GM18508 (cell line): ENCODE data around the gene SLC37A3.
"Not testable (repeated sequence)": the region's sequence is repeated elsewhere in the genome, so short reads cannot be mapped to it uniquely, and the experiment has no call there.

Experiments
- ATAC-seq: cut with Tn5 transposase; IDR thresholded peaks from one replicate; pipeline ENCODE4 v1.9.1; 2021; ENCODE audit warnings: moderate number of reproducible peaks; ENCODE audit not compliant: insufficient read depth, unreplicated experiment

Gene SLC37A3, protein sequence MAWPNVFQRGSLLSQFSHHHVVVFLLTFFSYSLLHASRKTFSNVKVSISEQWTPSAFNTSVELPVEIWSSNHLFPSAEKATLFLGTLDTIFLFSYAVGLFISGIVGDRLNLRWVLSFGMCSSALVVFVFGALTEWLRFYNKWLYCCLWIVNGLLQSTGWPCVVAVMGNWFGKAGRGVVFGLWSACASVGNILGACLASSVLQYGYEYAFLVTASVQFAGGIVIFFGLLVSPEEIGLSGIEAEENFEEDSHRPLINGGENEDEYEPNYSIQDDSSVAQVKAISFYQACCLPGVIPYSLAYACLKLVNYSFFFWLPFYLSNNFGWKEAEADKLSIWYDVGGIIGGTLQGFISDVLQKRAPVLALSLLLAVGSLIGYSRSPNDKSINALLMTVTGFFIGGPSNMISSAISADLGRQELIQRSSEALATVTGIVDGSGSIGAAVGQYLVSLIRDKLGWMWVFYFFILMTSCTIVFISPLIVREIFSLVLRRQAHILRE

DNA sequence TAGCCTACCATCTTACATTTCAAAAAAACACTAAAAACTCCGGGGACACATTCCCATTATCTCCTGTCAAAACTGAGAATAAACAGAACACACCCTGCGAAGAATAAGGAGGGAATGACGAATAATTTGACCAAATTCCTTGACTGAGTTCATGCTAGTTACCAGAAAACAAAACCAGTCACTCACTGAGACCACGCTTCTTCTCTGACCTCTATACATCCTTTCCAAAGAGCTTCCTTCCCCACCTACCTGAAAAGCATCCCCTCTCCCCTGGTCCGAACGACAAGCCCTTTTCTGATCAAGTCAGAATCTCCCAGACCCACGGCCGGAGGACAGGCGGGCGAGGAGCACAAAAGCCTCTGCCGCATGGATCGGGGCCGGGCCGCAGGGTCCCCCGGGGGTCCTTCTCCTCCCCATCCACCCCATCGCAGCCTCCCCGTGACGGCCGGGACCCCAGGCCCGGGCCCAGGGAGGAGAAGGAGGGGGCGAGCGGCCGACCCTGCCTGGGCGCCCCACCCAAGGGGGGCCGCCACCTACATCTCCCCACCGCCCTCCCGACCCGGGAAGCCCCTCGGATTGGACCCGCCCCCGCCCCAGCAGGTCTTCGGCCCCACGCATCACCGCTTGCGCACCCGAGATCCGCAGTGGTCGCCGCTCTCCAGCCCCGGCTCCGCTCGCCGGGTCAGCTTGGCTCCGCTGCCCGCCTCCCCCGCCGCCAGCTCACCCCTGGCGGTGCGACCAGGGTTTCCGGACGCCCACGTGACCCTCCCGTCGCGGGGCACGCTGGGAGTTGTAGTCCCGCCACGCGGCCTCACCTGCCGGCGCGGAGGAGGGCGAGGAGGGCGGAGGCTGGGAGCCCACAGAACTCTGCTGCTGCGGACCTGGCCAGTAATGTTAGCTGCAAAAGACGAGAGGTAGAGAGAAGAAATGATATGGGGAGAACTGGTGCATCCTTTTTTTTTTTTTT lies at the start of gene SLC37A3:
Gene SLC37A3, minus strand, starts transcription at position 747 of the 967 bp plus-strand sequence. CDS start 16,004 bp downstream, outside the sequence.
- ATAC-seq: no peak

DNA sequence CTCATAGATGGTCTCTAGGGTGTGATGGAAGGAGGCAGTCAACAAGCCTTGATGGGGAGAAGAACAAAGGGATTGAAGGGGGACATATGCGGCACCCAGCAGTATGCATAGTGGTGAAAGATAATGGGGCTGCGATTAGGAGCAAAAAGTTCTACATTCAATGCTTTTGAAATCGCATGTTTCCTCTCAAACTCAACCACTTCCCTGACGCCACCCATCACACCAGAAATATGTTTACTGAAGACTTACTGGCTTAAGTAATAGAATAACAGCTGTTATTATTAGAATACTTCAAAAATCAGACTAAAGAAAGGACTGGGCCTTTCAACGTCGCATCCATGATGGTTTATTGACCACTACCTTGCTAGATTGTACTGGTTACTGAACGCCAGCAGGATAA lies 49.5 kb upstream of the SLC37A3 start:
- no peak for ATAC-seq

DNA sequence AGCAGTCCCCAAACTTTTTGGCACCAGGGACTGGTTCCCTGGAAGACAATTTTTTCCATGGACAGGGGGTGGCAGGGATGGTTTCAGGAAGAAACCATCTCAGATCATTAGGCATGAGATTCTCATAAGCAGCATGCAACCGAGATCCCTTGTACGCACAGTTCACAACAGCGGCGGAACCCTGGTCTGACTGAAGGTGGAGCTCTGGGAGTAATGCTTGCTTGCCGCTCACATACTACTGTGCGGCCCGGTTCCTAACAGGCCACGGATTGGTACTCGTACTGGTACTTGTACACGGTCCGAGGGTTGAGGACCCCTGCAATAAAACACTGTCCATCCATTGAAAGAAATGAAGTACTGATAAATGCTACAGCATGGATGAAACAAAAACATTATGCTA lies 48.1 kb upstream of the SLC37A3 start:
- ATAC-seq: no peak

DNA sequence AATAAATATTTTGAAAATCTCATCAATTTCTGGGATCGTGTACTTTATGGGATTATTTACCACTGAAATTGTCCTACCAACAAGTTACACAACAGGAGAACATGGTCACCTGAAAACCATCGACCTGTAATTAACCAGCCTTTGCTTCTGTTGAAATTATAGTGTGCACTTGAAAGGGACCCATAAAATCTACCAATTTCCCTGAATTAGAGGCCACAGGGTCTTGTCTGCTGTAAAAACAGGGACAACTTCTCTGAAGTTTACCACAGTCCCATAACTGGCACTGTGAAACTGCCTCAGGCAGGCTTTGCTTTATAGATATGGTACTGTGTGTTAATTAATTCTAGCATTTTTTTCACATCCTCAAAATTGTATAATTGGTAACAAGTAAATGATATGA lies 43.2 kb upstream of the SLC37A3 start:
- no peak for ATAC-seq

DNA sequence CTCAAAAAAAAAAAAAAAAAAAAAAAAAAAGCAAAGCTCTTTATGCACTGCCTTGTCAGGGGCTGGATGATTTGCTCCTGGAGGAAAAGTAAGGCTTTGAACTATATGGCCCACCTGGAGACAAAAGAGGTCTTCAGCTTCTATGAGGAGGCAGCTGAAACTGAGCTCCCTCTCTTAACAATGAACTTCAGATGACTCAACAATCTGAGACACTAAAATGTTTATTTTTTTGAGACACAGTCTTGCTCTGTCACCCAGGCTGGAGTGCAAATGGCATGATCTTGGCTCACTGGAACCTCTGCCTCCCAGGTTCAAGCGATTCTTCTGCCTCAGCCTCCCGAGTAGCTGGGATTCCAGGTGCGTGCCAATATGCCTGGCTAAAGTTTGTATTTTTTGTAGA lies 42.3 kb upstream of the SLC37A3 start:
- no peak for ATAC-seq

DNA sequence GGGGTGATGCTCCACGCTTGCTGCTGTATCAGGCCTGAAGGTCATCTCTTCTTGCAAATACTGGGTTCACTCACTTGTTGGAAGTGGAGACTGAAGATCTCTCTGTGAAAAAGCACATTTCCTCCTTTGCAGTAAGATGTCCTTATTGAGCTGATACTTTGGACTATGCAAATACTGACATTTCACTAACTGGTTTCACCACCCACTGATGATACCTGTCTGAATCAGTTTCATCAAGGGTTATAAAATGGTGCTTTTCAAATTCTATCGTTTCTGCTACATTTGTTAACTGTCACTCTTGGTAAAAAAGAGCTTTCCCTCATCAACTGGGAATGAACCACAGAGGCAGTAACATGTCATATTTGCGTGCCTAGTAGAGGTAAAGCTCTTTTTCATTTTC lies 41.0 kb upstream of the SLC37A3 start:
- ATAC-seq: peak; percentile 61

DNA sequence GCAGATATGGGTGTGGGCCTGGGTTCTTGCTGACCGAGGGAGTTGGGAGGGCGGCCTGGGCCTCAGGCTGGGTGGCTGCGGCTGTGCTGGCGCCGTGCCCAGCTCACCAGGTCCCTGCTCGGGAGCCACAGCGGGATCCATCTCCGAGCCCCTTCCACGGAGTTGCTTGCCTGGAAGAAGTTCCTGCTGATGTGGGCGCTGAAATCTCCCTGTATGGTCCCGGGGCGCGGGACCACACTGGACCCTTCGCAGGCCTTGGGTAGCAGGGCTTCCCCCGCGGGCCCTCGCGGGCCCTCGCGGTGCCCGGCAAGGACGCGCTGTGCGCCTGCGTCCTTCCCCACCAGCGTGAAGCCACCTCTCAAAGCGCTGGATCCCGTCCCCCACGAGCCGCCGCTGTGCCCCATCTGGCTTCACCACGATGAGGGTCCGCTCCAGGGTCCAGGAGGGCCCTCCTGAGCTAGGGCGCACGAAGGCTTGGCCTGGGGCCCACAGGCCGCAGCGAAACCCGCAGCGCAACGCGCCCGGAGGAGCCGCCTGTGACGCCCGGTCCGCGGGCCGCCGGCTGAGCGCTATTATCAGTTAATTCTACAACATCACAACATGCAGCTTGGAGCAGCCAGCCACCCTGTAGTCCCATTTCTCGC lies 37.0 kb upstream of the SLC37A3 start:
- ATAC-seq: no peak

DNA sequence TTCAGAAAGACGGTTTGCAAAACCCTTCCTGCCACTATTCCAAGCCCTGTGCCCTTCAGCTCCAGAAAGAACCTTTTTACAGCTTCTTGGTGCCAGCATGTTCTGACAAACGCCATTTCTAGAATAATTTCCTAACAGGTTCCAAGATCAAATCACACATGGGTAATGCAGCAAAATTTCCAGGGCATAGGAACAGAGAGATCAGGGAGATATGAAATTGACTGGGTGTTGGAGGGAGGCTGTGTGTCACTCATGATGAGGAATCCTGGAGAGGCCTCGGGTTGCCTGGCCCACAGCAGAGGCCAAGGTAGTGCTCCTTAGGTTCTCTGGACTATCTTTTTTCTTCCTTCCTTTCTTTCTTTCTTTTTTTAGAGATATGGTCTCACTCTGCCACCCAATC lies 35.1 kb upstream of the SLC37A3 start:
- no peak for ATAC-seq

DNA sequence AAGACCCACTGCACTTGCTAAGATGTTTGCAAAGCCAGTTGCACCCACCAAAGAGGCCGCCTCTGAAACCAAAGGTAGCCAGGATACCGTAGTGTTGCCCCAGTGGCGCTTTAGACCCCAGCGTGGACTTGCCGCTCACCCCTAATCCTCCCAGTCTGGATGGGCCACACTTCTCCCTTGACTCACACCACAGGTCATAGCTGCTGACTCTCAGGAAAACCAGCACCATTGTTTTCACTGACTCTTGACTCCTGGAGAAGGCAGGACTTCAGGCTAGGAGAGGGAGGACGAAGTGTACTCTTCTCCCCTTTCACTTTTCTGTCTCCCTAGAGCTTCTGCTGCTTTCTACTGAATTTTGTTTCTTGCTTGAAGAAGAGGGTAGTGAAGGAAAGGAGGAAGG lies 27.8 kb upstream of the SLC37A3 start:
- ATAC-seq: no peak

DNA sequence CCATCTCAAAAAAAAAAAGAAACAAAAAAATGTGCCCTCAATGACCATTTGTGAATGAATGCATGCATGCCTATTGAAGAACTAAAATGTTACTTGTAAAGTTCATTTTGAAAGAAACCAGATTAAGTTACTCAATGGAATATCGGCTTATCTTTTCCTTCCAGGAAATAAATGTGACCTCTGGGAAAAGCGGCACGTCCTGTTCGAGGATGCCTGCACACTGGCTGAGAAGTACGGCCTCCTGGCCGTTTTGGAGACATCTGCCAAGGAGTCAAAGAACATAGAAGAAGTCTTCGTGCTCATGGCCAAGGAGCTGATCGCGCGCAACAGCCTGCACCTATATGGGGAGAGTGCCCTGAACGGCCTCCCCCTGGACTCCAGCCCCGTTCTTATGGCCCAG lies 27.4 kb upstream of the SLC37A3 start:
- no peak for ATAC-seq

DNA sequence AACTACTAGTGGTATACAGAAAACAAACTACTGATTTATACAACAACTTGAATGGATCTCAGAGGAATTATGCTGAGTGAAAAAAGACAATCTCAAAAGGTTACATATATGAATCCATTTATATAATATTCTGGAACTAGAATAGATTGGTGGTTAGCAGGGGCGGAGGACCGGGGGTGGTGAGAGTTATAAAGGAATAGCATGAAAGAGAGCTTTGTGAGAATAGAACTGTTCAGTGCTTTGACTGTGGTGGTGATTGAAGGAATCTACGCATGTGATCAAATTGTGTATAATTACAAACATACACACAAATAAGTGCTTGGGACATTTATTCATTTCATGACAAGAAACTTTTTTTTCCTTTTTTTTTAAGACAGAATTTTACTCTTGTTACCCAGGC lies 25.2 kb upstream of the SLC37A3 start:
- ATAC-seq: no peak

DNA sequence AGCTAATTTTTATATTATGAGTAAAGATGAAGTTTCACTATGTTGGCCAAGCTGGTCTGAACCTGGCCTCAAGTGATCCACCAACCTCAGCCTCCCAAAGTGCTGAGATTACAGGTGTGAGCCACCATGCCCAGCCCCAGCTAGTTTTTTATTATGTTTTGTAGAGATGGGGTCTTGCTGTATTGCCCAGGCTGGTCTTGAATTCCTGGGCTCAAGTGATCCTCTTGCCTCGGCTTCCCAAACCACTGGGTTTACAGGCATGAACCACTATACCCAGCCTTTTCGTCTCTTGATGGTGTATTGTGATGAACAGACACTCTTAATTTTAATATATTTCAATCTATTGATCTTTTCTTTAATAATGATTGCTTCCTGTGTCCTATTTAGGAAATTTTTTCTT lies 23.2 kb upstream of the SLC37A3 start:
- ATAC-seq: no peak

DNA sequence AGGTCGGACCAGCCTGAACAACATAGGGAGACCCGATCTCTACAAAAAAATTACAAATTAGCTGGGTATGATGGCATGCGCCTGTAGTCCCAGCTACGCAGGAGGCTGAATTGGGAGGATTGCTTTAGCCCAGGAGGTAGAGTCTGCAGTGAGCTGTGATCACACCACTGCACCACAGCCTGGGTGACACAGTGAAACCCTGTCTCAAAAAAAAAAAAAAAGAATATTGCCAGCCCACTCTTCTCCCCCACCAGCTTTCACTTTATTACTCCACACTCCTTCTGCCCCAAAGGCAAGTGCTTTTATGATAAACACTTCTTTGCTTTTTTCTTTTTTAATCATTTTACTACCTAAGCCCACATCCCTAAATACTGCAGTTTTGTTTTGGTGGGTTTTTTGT lies 20.3 kb upstream of the SLC37A3 start:
- ATAC-seq: no peak

DNA sequence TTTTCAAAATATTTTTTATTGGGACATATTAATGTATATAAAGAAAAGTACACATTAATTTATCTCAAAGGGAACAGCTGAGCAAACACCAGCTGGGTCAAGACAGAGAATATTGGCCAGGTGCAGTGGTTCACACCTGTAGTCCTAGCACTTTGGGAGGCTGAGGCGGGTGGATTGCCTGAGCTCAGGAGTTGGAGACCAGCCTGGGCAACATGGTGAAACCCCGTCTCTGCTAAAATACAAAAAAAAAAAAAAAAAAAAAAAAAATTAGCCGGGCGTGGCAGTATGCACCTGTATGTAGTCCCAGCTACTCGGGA lies 19.8 kb upstream of the SLC37A3 start:
- ATAC-seq: not testable (repeated sequence)

DNA sequence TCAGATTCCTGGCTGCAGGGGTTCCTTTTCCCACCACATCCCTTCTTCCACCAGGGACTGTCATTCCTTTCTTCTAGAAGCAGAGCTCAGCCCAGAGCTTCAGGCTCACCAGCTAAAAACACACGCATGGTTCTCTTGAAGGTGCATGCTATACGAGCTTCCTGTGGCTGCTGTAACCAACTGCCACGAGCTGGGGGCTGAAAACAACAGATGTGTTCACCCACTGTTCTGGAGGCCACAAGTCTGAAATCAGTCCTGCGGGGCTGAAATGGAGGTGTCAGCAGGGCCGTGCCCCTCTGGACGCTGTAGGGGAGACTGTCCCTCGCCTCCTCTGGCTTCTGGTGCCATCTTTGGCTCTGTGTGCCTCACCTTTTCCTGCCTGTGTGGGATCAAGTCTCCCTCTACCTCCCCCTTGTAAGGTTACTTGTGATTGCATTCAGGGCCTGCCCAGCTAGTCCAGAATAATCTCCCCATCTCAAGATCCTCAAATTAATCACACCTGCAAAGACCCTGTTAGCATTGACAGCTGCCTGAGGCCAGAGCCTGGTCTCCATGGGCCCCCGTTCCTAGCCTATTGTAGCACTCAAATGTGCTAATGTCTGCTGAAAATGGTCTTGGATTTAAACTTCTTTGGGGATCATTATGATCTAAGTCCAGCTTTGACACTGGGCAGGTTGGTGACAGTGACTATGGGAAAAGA lies 19.3 kb upstream of the SLC37A3 start:
- ATAC-seq: no peak

DNA sequence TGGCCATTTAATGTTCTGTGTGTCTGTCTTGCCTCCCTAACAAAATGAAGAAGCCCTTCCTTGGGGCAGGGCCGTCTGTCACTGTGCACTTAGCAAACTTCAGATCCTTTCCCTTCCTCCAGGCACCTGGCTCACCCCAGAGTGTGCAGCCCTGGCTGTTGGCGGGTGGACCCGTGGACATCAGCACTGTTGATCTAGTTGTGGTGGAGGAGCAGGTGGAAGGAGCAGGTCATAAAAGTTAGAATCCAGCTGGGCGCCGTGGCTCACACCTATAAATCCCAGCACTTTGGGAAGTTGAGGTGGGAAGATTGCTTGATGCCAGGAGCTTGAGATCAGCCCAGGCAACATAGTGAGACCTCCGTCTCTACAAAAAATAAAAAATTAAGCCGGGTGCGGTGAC lies 18.2 kb upstream of the SLC37A3 start:
- no peak for ATAC-seq

DNA sequence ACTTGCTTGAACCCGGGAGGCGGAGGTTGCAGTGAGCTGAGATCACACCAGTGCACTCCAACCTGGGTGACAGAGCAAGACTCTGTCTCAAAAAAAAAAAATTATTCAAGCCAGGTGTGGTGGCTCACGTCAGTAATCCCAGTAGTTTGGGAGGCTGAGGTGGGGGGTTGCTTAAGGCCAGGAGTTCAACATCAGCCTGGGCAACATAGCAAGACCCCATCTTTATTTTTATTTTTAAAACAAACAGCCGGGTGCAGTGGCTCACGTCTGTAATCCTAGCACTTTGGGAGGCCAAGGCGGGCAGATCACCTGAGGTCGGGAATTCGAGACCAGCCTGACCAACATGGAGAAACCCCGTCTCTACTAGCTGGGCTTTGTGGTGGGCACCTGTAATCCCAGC lies 17.5 kb upstream of the SLC37A3 start:
- not testable (repeated sequence) for ATAC-seq

DNA sequence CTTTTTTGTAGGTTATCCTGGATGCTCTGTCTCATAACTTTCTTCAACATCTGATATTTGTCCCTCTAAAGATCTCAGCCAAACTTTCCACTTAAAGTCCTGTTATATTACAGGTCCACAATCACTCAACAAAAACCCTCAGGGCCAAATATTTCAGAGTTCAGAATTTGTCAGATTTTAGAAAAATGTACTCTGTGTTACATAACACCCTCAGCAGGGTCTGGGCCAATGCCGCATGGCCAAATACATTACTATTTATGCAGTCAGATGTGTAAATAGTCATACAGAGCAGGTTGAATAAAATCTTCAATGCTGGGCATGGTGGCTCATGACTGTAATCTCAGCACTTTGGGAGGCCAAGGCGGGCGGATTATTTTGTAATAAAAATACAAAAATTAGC lies 17.0 kb upstream of the SLC37A3 start:
- no peak for ATAC-seq

DNA sequence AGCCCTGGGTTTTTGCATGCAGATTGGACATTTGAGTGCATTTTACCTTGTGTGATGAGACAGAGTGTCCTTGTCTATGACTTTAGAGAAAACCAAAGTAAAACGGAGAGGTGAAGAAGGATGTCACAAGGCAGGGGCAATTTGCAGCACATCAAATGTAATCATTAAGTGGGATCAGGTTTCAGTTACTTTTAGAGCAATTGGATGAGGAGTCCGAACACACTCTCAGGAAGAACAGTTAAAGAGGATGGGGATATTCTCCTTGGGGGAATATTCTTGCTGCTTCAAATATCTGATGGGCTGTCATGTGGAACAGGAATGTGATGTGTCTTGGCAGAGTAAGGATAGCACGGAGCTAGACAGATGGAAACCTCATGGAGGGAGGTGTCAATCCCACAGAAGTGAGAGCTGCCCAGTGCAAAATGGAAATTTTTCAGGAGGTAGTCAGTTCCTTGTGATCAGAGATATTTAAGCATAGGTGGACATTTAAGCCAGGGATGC lies 6.3 kb upstream of the SLC37A3 start:
- ATAC-seq: no peak
